Measurements from ENCODE around the gene MYCBP. TPM values are rescaled to one million over a fixed set of nuclear protein-coding genes. Genes with fewer than 3 reads are reported as not detected.

The MYCBP gene
- total and polyA plus RNA-seq, 9 donors, result 10.5 to 29.6 (median 23.6) TPM

DNA sequence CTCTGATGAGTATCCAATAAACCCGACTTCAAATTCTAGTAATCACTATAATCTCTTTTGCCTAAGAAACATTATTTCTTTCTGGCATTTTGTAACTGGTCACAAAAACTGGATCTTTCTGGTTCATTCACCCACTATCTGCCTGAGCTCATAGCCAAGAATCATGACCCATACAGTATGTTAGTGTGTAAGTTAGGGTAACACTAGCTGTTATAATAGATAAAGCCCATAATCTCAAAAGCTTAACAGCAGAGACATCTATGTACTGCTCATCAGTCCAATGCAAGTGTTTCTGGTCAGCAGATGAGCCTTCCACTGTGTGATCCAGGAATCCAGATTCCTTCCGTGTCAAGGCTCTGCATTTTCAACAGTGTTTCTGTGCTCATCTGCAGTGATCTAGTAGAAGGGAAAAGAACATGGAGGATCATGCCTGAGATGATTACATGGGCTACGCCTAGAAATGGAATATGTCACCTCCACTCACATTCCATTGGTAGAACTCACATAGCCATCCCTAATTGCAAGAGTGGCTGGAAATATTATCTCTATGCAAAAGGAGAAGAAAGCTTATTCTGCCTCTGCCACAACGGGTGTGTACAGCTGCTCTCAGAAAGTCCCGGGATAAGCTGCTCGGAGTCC, 41.3 kb downstream of the MYCBP start:
- no peak for DNase-seq
- WGBS (ENCODE audit: insufficient coverage), result 63% methylated on average over 4 of the region's 6 CpGs

DNA sequence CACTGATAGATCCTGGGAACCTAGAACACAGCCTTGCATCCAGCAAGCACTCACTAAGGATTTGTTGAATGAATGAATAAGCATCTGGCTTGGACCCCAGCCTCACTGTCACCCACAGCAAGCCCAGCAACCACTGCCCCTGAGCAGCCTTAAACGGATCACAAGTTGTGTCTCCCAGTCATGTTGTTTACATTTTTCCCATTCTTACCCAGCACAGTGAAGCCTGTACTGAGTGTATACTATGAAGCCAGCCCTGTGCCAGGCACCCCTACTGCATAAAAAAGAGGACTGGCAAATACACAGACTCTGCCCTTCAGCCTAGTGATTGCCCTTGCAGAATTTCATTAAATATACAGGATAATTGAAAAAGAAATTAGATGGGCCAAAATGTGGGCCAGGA, 43.8 kb downstream of the MYCBP start:
- no CpG with 5 or more reads among the region's 1 CpG for WGBS (ENCODE audit: insufficient coverage)
- Histone ChIP-seq H3K4me1 (ENCODE audit: control insufficient read depth, insufficient read depth, low read length) (no peaks in the 10 kb centered on the region), H3K27me3 (ENCODE audit: control insufficient read depth, insufficient read depth, low read length) (peaks cover 5% of the 10 kb centered on the region), H3K9me3 (replicated peaks; ENCODE audit: control insufficient read depth, low read depth, low read length) (no peaks in the 10 kb centered on the region), H3K27ac (ENCODE audit: low read length) (no peak overlapping the region), H3K36me3 (ENCODE audit: control insufficient read depth, insufficient read depth, low read length) (no peaks in the 10 kb centered on the region), H3K4me3 (ENCODE audit: low read length) (no peak overlapping the region)
- DNase-seq, result no peak

More for the DNA sequence above, 41.3 kb downstream of the MYCBP start:
- Histone ChIP-seq H3K4me1 (ENCODE audit: control insufficient read depth, insufficient read depth, low read length) (no peaks in the 10 kb centered on the region), H3K27me3 (ENCODE audit: control insufficient read depth, insufficient read depth, low read length) (no peaks in the 10 kb centered on the region), H3K4me3 (ENCODE audit: low read length) (no peak overlapping the region), H3K9me3 (replicated peaks; ENCODE audit: control insufficient read depth, low read depth, low read length) (no peaks in the 10 kb centered on the region), H3K36me3 (ENCODE audit: control insufficient read depth, insufficient read depth, low read length) (no peaks in the 10 kb centered on the region), H3K27ac (ENCODE audit: low read length) (no peak overlapping the region)

DNA sequence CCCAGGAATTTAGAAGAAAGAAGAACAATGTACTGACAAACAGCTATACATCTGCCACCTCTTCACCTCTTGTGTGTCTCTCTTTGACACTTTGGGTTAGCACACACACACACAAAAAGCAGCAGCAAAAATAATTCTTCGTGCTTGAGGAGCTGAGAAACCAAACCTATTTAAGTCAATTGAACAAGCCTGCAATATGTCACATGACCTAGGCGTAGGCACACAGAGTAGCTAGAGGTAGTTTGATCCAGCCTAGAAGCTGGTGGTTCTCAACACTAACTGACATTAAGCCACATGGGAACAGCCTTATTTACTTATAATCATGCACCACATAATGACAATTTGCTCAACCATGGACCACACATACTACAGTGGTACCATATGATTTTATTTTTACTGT, 45.8 kb downstream of the MYCBP start:
- H3K4me1 ChIP-seq (ENCODE audit: control insufficient read depth, insufficient read depth, low read length), result no peaks in the 10 kb centered on the region
- peaks cover 7% of the 10 kb centered on the region for H3K27me3 ChIP-seq (ENCODE audit: control insufficient read depth, insufficient read depth, low read length)
- WGBS (ENCODE audit: insufficient coverage), result no CpG with 5 or more reads among the region's 2 CpGs
- no peak overlapping the region for H3K27ac ChIP-seq (ENCODE audit: low read length)
- H3K4me3 ChIP-seq (ENCODE audit: low read length), result no peak overlapping the region
- no peaks in the 10 kb centered on the region for H3K36me3 ChIP-seq (ENCODE audit: control insufficient read depth, insufficient read depth, low read length)
- no peak for DNase-seq
- H3K9me3 ChIP-seq (replicated peaks; ENCODE audit: control insufficient read depth, low read depth, low read length), result no peaks in the 10 kb centered on the region

DNA sequence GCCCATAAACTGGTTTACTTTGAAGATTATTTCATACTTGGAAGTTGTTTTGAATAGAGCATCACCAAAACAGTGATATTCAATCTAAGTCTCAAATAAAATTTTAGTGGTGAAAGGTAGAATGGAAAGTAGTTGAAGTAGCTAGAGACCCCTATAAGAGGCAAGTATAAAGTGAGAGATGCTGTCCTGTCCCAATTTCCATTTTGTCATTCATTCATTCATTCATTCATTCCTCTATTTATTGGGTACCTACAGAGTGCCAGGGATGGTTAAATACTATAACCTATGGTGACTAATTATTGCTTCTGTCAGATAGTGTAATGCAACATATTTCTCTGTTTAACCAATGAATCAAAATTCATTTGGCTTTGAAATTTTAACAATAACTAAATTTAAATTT, 46.3 kb downstream of the MYCBP start:
- DNase-seq, result no peak
- Histone ChIP-seq H3K4me3 (ENCODE audit: low read length) (no peak overlapping the region), H3K27ac (ENCODE audit: low read length) (no peak overlapping the region), H3K27me3 (ENCODE audit: control insufficient read depth, insufficient read depth, low read length) (peaks cover 7% of the 10 kb centered on the region), H3K36me3 (ENCODE audit: control insufficient read depth, insufficient read depth, low read length) (no peaks in the 10 kb centered on the region), H3K4me1 (ENCODE audit: control insufficient read depth, insufficient read depth, low read length) (no peaks in the 10 kb centered on the region), H3K9me3 (replicated peaks; ENCODE audit: control insufficient read depth, low read depth, low read length) (no peaks in the 10 kb centered on the region)

DNA sequence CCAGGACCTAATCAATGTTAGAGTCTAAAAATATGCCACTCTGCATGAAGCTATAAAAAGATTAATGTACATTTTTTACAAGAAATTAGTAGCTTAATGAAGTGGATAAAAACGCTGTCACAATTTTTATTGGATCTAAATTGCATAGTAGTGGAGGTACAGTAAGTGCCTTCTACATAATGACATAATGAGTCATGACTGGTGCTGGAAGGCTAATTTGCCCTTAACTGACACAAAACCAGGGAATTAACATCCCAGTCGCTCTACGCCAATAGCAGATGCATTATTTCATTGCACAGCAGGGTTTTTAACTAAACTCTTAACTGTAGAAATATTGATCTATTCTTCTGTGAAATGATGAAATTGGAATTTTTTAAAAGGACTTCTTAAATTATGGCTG, 46.9 kb downstream of the MYCBP start:
- no peak for DNase-seq
- H3K27ac ChIP-seq (ENCODE audit: low read length), result no peak overlapping the region
- no peaks in the 10 kb centered on the region for H3K9me3 ChIP-seq (replicated peaks; ENCODE audit: control insufficient read depth, low read depth, low read length)
- no peak overlapping the region for H3K4me3 ChIP-seq (ENCODE audit: low read length)
- peaks cover 11% of the 10 kb centered on the region for H3K27me3 ChIP-seq (ENCODE audit: control insufficient read depth, insufficient read depth, low read length)
- no CpG with 5 or more reads among the region's 3 CpGs for WGBS (ENCODE audit: insufficient coverage)
- H3K4me1 ChIP-seq (ENCODE audit: control insufficient read depth, insufficient read depth, low read length), result no peaks in the 10 kb centered on the region
- no peaks in the 10 kb centered on the region for H3K36me3 ChIP-seq (ENCODE audit: control insufficient read depth, insufficient read depth, low read length)

DNA sequence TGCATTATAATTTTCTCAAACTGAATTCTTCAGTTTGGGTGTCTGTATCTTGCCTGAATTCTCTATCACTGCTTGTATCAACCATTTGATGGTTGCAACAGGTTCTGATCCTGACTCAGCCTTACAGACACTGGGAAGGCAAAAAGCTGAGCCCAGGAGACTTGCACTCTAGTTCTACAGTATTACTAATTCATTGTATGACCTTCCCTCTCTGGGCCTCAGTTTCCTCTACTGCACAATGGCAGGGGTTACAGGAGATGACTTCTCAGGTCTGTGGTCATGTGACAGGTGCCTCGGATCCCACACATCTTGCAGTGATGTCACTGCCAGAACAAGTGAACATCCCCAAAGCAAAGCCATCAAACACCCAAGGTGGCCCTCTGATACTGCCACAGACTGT, 52.3 kb downstream of the MYCBP start:
- no peak overlapping the region for H3K4me3 ChIP-seq (ENCODE audit: low read length)
- peaks cover 11% of the 10 kb centered on the region for H3K4me1 ChIP-seq (ENCODE audit: control insufficient read depth, insufficient read depth, low read length)
- WGBS (ENCODE audit: insufficient coverage), result 40% methylated on average over 1 of the region's 1 CpG
- H3K27me3 ChIP-seq (ENCODE audit: control insufficient read depth, insufficient read depth, low read length), result peaks cover 56% of the 10 kb centered on the region
- H3K36me3 ChIP-seq (ENCODE audit: control insufficient read depth, insufficient read depth, low read length), result no peaks in the 10 kb centered on the region
- peaks cover 6% of the 10 kb centered on the region for H3K9me3 ChIP-seq (replicated peaks; ENCODE audit: control insufficient read depth, low read depth, low read length)
- no peak overlapping the region for H3K27ac ChIP-seq (ENCODE audit: low read length)
- DNase-seq, result no peak

DNA sequence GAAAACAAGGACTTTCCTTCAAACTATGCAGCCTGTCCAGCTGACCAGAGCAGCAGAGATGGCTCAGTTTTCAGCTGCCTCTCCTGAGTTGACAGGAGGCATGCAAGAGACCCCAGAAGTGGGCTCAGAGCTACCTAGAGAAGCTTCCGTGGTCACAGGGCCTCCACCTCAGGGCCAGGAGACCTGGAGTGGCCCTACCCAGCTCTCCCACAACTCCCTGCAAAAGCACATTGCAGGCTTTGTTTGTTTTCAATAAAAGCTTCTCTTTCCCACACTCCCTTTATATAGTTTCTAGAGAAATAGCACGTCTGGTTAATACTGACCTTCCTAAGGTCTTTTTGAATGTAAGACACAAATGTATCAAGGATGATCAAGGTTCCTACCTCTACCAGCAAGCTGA, 53.6 kb downstream of the MYCBP start:
- H3K9me3 ChIP-seq (replicated peaks; ENCODE audit: control insufficient read depth, low read depth, low read length), result peaks cover 6% of the 10 kb centered on the region
- DNase-seq, result no peak
- WGBS (ENCODE audit: insufficient coverage), result 57% methylated on average over 1 of the region's 2 CpGs
- no peaks in the 10 kb centered on the region for H3K36me3 ChIP-seq (ENCODE audit: control insufficient read depth, insufficient read depth, low read length)
- no peak overlapping the region for H3K27ac ChIP-seq (ENCODE audit: low read length)
- peaks cover 61% of the 10 kb centered on the region for H3K27me3 ChIP-seq (ENCODE audit: control insufficient read depth, insufficient read depth, low read length)
- peaks cover 13% of the 10 kb centered on the region for H3K4me1 ChIP-seq (ENCODE audit: control insufficient read depth, insufficient read depth, low read length)
- no peak overlapping the region for H3K4me3 ChIP-seq (ENCODE audit: low read length)

DNA sequence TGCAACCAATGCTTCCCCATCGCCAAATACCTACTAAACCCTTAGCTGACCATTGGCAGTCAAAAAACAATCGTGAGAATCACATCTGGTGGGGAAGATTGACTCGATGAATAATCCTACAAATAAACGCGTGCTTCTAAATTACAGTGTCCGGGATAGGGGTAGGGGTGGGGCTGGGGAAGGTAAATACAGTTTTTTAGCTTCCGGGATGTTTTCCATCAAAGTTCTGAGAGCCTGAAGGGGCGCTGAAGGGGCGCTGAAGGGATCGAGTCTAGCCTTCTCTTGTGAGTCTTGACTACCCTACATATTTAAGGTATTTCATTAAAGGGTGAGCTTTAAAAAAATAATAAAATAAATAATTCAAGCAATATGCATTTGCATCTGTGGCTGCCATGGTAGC, 54.1 kb downstream of the MYCBP start:
- no peak for DNase-seq
- H3K4me3 ChIP-seq (ENCODE audit: low read length), result no peak overlapping the region
- no peak overlapping the region for H3K27ac ChIP-seq (ENCODE audit: low read length)
- peaks cover 6% of the 10 kb centered on the region for H3K9me3 ChIP-seq (replicated peaks; ENCODE audit: control insufficient read depth, low read depth, low read length)
- no CpG with 5 or more reads among the region's 10 CpGs for WGBS (ENCODE audit: insufficient coverage)
- H3K4me1 ChIP-seq (ENCODE audit: control insufficient read depth, insufficient read depth, low read length), result peaks cover 13% of the 10 kb centered on the region
- no peaks in the 10 kb centered on the region for H3K36me3 ChIP-seq (ENCODE audit: control insufficient read depth, insufficient read depth, low read length)
- peaks cover 65% of the 10 kb centered on the region for H3K27me3 ChIP-seq (ENCODE audit: control insufficient read depth, insufficient read depth, low read length)

DNA sequence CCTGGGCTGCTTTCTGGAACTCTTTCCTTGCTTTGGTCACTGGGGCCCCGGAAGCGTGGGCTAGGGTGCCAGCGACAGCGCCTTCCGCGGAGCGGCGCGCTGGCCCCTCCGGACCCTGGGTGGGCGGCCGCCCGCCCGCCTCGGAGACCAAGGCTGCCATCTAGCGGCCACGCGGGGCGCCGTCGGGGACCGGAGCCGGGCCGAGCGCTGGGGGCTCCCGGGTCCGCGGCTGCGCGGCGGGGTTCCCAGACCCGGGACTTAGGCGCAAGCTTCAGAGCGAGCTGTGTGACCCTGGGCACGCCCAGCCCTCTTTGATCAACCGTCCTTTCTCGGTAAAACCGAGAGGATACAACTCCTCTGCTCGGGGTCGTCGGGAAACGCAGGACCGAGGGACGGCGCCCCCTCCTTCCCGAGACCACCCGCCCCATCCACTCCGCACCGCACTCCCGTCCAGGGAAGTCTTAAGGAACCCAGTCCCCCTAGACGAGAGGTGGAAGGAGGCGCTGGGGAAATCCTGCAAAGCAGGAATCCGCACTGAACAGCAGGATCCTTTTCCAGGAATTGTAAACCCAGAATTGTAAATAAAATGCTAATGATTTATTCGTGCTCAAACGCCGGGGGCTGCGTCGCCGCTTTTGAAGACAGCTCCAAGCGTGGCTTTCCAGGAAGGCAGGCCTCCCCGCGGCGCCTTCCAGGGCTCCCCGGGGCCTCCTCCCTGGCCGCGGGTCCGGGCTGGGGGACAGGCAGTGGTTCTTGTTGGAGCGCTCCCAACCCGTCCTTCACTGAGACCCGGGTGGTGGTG, 54.8 kb downstream of the MYCBP start:
- peaks cover 6% of the 10 kb centered on the region for H3K9me3 ChIP-seq (replicated peaks; ENCODE audit: control insufficient read depth, low read depth, low read length)
- peaks cover 13% of the 10 kb centered on the region for H3K4me1 ChIP-seq (ENCODE audit: control insufficient read depth, insufficient read depth, low read length)
- H3K27me3 ChIP-seq (ENCODE audit: control insufficient read depth, insufficient read depth, low read length), result peaks cover 70% of the 10 kb centered on the region
- no peak overlapping the region for H3K27ac ChIP-seq (ENCODE audit: low read length)
- WGBS (ENCODE audit: insufficient coverage), result under 1% methylated on average over 43 of the region's 70 CpGs
- H3K4me3 ChIP-seq (ENCODE audit: low read length), result peak overlapping the region; percentile 20
- H3K36me3 ChIP-seq (ENCODE audit: control insufficient read depth, insufficient read depth, low read length), result no peaks in the 10 kb centered on the region
- peak; percentile 40 for DNase-seq

DNA sequence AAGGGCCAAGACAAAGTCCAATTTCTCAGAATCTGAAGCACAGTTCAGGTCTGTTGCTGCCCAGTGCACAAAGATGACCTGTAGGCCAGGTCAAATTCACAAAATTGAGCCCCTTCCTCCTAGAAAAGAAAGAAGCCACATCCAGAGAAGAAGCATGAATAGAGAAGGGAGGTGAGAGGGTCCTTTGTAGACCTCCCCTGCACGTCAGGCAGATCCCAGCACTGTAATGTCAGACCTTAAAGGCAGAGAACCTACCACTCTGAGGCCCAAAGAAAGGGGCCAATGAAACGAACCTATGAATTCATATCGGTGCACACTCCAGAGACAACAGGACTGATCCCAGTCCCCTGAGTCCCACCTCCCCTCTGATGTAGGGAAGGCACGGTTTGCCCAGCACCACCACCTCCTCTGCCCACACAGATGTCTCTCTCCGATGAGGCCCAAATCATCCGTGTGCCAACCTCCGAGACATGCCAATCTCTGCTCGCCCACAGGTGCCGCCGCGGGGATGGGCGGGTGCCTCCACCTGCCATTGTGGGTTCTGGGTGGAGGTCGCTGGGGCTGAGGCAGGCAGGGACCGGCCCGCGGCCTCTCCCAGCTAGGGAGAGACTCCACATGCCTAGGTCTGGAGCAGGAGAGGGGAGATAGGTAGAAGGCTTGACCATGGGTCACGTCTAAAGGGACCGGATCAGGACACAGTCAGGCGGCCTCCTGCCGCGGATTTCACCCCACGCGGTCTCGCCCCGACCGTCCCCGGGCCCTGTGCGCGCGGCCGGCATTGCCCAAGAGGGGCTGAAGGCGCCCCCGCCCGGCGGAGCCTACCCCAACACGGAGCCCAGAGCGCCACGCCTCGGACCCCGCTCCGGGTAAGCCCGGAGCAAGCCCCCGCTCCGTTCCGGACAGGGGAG, 55.6 kb downstream of the MYCBP start:
- Histone ChIP-seq H3K27me3 (ENCODE audit: control insufficient read depth, insufficient read depth, low read length) (peaks cover 69% of the 10 kb centered on the region), H3K4me3 (ENCODE audit: low read length) (no peak overlapping the region)
- WGBS (ENCODE audit: insufficient coverage), result 22% methylated on average over 37 of the region's 45 CpGs

More for the DNA sequence above, 55.6 kb downstream of the MYCBP start:
- Histone ChIP-seq H3K9me3 (replicated peaks; ENCODE audit: control insufficient read depth, low read depth, low read length) (peaks cover 6% of the 10 kb centered on the region), H3K4me1 (ENCODE audit: control insufficient read depth, insufficient read depth, low read length) (peaks cover 13% of the 10 kb centered on the region), H3K27ac (ENCODE audit: low read length) (no peak overlapping the region), H3K36me3 (ENCODE audit: control insufficient read depth, insufficient read depth, low read length) (no peaks in the 10 kb centered on the region)
- no peak for DNase-seq
